ENCODE measurements around the gene MGST2.

DNA sequence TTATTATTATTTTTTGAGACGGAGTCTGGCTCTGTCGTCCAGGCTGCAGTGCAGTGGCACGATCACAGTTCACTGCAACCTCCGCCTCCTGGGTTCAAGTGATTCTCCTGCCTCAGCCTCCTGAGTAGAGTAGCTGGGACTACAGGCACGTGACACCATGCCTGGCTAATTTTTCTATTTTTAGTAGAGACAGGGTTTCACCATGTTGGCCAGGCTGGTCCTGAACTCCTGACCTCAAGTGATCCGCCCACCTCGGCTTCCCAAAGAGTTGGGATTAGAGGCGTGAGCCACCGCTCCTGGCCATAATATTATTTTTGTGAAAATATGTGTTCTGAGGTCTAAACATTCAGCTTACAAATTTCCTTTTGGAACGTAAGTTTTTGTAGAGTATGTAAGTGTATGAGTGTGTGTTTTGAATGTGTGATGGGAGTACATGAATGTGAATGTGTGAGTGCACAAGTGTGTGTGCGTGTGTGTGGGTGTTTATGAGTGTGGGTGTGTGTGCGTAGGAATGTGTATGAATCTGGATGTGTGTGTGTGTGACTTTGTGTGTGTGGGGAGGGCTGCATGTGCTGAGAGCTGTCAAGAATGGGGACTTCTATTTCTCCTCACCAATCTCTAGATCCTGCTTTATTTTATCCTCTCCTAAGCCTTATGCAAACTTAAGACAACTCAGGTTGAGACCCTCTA is 5.7 kb upstream of the MGST2 start:
- TF ChIP-seq MAX (IDR thresholded peaks at IDR 0.05; ENCODE audit: low read depth, low read length) = no peak
- TF ChIP-seq POLR2A (IDR thresholded peaks at IDR 0.05; ENCODE audit: extremely low read depth, insufficient read length) = no peak
- no peak for TF ChIP-seq CTCF (IDR thresholded peaks at IDR 0.05; ENCODE audit: low read depth, low read length)
- TF ChIP-seq MYC (IDR thresholded peaks at IDR 0.05; ENCODE audit: low read depth, low read length) = no peak
